GM12892 (cell line): ENCODE data around the gene EXD3.

Experiments used
- POLR2A ChIP-seq: IDR thresholded peaks from 2 replicates; pipeline ENCODE4 v1.6.1; 2011; ENCODE audit warnings: low read depth, low read length, control low read depth
- POLR2AphosphoS5 ChIP-seq: IDR thresholded peaks from 2 replicates; pipeline ENCODE4 v1.6.1; 2011; ENCODE audit warnings: low read depth, low read length, control low read depth
- TAF1 ChIP-seq: IDR thresholded peaks from 2 replicates; pipeline ENCODE4 v1.6.1; 2011; ENCODE audit warnings: low read depth, mild to moderate bottlenecking, control low read depth, low read length, borderline replicate concordance

DNA sequence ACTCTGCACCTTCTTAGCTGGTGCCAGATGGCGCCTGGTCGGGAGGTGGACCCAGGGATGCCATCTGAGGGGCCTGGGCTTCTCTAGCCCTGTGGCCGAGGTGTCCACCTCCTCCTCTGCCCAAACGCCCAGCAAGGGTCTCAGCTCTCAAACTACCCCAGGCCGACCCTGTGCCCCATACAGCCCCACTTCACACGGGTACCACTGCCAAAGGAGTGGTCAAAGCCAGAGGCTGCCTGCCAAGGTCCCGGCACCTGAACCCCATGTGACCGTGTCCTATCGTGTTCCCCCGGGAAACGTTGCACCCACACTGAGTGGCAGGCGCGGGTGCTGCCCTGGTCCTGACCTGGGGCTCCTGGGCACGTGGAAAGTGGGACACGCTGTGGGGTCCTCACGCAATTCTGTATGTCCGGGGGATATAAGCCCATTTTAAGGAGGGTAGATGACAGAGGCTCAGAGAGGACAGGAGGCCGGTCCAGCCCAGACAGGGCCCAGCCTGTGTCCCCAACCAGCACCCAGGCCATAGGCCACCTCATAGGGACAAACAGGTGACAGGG, 16.3 kb upstream of the EXD3 start:
- TF ChIP-seq TAF1 = no peak
- no peak for TF ChIP-seq POLR2AphosphoS5
- no peak for TF ChIP-seq POLR2A
